Ureter (tissue), 1 donor: Measurements from ENCODE around the gene SUFU. TPM values are rescaled to one million over a fixed set of nuclear protein-coding genes. Genes with fewer than 3 reads are reported as not detected.

Experiments
- DNase-seq: peaks from one replicate; pipeline ENCODE4 v3.0.0-alpha.2; 2020; ENCODE audit warnings: low spot score
- total RNA-seq: library from RNA; stranded (reverse); gene quantifications from one replicate; pipeline ENCODE4 v1.2.4, GENCODE V29; 2023
- donor health status: DM: yes; HTN: yes; CAD: no.

SUFU gene
- total RNA-seq, 1 donor from 2014 or later = 25.5 TPM

DNA sequence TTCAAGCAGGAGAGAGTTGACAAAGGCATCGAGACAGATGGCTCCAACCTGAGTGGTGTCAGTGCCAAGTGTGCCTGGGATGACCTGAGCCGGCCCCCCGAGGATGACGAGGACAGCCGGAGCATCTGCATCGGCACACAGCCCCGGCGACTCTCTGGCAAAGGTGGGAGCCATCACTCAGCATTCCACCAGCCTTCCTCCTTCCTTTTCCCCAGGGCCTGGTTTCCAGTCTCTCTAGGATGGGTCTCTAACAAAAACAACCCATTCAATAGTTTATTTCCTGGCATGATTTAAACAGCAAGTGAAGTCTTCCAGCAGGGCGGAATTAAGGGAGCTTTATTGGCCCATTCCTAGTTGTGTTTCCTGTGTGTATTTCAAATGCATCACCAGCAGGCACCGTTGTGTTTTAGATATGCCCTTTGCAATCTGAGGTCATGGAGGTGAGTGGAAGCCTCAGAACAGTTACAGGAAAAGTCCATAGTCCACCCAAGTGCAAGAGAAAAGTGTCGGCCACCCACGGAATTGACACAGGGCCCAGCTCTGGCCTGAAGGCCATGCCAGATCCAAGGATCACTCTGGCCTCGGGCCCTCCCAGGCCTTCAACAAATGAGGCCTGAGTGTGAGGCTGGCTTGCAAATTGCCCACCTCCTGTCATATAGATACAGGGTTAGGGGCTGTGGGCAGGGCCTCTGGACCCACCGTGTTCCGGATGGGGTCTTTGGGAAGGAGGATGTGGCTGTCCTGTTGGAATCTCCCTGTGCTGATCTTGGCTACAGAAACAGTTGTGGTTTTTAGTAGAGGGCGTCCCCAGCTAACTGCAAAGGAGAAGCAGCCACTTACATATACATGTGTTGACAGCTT lies 93.6 kb downstream of the SUFU start:
- DNase-seq = no peak

DNA sequence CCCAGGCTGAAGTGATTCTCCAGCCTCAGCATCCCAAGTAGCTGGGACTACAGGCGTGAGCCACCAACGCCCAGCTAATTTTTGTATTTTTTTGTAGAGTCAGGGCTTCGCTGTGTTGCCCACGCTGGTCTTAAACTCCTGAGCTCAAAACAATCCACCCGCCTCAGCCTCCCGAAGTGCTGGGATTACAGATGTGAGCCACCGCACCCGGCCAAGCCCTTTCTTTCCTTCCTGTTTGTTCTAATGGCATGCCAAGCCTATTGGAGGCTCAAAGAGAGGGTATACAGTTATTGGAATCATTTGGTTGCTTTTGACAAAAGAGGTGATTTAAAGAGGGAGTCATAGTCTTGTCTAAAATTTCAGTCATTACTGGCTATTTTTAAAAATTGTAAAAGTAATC lies 94.5 kb downstream of the SUFU start:
- no peak for DNase-seq

DNA sequence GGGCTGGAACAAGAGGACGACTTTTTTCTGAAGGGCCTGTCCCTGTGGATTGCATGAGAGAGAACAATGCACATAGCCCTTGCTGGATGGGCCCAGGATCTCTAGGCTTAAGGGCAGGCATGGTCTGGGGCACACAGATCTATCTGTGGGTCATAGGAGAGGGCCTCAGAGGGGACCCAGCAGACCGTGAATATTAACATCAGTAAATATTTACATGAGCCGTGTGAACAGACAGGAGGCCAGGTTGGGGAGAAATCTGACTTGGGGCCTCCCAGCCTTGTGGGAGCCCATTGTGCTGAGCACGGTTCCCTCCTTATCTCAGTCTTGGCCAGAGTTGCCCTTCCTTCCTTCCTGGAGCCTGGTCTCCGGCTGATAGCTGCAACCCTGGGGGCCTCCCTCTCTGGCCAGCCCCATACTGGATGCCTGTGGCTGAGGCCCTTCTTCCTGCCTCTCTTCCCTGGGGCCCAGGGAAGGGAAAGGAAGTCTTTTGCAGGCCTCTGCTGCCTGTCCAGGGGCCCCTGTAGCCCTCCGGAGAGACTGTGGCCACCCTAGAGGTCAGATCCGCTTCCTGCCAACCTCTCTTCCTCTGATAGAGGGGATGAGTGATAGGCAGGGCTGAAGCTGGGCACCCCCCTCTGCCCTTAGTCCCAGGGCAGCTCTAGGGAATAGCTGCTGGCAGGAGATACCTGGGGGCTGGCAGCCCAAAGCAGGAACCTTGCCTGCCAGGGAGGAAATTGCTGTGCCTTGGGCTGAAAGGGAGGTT lies 96.0 kb downstream of the SUFU start:
- DNase-seq = no peak

DNA sequence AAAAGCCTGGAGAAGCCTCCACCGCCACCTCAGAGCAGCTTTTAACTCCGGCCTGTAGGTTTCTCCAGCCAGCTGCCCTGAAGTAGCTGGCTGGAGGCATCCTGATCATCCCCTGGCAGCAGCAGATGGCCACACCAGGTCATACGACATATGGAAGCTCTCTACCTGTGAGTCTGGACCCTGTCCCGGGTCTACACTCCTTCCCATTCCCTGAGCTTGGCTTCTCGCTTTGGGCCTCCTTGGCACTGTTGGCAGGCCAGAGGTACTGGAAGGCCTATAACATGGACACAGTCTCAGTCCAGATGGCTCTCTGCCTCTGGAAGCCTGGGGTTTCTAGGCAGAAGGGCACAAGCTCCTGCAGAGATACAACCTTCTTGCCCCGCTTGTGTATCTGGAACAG lies 97.0 kb downstream of the SUFU start:
- no peak for DNase-seq

DNA sequence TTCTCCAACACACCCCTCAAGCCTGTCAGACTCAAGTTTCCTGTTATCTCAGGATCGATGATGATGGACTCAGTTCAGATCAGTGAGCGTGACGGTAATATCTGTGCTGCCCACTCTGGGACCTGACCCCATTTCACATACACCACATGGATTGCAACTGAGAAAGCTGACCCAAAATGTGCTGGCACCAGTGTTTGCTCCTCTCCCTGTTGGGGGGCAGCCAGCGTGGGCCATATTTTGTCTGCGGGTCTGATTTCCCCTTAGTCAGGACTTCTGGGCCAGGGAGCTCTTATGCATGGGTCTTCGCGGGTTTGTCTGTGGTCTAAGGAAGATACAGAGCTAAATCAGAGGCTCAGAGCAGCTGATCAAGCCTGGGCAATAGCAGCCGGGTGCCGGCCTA lies 97.9 kb downstream of the SUFU start:
- no peak for DNase-seq

DNA sequence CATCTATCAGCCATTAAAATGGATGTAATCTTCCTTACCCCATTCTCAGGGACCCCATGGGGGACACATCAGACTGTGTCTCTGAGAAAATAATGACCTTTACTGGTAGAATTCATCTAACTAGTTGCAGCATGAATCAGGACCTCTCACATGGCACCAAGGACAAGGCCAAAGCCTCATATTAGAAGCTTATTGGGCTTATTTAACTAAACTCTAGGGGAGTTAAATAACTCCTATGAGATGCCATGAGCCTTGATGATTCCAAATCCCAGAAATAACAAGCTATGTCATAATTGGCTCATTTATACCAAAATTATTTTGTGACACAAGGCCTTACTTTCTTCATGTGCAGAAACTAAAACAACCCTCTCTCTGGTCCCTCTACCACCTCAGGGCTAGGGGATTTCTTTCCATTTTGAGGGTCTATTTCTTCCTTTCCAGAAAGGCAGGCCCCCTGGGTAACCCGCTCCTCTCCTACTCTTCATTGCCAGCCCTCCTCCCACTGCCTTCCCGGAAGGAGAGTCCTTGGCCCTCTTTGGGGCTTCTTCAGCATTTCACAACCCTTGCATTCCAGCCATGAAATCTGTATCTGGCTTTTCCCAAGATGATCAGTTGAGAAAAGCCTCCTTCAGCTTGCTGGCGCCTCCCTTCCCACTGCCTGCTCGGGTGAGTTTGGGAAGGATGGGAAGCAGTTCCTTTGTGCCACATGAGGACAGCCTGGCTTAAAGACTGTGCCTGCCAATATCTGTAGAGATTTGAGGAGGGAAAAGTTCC lies 98.7 kb downstream of the SUFU start:
- DNase-seq = no peak

DNA sequence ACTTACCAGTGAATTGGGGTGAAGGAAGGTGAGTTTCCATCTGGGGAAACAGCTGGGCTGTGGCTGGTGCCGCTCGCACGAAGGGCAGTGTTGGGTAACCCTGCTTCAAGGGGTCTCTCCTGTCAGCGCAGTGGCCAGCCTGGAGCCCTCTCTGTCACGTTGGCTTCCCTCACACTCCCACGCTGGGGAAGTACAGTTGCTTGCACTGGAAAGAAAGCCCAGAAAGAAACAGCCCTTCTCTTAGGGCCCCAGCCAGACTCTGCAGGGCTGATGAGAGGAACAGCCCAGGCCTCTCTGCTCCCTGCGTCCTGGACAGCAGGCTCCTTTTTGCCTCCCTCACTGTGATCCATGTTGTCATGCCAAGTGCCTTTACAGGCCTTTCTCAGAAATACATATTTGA lies 100.2 kb downstream of the SUFU start:
- no peak for DNase-seq

DNA sequence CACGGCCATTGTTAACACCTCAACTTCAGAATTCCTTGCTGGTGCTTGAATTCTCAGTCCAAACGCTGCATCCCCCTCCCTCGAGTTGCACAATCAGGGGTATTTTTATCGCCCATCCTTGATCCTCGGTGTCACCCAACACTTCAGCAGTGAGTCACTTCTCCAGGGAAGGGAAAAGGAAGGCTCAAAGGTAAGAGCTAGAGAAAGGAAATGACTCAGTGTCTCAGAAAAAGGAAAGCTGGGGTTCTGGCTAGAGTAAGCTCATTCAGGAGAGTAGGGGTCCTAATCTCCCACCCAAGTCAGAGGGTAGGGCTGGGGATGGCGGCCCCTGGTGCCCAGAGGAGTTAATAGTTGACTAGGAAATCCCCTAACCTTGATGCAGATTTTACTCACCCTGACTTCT lies 100.7 kb downstream of the SUFU start:
- no peak for DNase-seq

DNA sequence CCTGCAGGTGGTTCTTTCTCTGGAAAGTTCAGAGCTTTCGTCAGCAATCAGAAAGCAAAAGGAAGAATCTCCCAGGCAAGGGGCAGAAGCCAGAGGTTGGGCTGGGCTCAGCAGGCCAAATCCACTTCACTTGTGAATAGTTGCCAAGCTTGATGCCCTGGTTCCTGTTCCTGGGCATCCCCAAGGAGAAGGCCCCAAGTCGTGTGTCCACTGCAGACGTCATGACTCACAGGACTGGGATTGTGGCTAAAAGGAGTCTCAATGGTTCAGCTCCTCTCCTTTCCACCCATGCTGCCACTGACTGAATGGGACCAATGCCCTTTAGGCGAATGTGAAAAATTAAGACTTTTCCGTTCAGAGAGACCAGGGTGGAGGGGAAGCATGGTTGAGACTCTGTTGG lies 101.9 kb downstream of the SUFU start:
- DNase-seq = no peak

DNA sequence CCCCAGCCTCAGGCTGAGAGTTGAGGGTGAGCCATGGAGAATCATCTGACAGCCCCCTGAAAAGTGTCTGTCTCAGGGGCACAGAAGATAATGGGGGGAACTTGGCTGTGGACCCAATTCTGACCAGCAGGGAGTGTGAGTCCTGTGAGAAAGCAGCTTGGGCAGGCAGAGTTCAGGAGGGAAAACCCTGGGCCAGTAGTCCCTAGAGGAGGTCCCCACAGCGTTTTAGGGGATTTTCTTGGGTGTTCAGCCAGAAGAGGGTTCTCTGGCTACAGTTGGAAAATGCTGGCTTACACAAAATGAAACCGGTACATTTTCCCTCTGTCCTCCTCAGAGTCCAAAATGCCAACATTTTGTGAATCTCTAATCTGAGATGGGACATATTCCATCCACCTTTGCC lies 104.7 kb downstream of the SUFU start:
- DNase-seq = no peak

DNA sequence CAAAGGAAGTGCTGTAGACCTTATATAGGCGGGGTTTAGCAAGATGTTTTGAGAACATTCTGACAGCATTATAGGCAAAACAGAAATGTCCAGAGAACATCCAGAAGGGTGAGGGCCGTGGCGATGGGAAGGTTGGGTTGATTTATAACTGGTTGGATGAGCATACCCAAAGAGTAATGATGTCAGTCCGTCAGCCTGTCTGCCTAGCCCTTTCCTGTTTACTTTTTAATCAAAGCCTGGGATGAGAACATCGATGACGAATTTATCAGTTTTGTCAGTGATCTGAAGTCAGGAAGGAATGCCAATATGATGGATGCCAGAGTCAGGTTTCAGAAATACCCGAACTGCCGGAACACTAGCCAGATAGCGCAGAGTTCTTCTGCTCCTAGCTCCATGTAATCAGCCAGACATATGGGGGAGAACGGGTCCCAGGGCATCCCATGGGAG lies 106.7 kb downstream of the SUFU start:
- no peak for DNase-seq

DNA sequence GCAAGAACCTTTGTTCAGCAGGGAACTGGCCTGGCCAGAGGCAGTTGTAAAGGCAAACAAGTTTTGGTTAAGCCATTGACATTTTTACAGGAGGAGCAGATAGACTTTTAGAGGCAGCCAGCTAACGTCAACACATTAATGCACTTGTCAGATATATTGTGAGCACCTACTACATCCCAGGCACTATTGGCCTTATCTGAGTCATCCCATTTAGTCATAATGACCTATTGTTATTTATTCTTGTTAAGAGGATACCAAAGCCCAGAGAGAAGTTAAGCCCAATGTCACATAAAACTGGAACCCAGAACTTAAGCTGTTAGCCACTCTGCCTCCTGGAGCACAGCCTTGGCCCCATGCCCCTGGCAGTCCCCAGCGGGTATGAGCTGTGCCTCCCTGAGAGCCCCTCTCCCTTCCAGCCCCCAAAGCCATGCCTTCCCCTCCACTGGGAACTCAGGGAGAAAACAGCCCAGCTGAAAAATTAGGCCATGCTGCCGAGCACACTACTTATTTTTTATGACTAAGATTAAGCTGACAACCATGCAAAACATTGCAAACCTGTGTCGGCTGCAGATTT lies 107.8 kb downstream of the SUFU start:
- DNase-seq = no peak

DNA sequence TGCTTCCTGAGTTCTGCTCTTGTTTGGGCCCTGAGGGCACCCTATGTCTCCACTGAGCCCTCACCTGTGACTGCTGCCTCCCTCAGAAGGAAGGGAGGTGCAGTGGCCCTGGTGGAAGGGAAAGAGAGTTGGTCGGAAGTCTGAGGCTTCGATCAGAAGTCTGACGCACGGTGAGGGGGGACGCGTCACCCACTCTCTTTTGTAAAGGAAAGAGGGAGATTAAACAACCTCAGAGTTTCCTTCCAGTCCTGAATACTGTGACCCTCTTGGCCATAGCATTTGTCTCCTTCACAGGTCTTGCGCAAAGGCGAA lies 109.1 kb downstream of the SUFU start:
- DNase-seq = no peak

DNA sequence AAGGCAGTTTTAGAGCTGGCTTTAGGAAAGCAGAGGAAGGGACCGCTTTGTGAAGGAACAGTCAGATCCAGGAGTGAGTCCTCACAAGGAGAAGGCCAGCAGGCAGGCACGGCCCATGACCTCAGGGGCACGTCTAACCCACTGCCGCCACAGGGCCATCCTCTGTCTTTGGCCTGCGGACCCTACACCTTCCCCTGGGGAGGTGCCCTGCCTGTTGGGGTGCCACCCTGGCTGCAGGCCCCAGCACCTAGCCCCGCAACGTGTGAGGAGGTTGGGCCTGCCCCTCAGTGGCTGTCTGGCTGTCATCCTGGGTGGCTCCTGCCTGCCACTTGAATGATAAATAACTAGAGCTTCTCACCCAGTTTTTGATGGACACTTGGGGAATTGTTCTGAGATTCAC lies 109.5 kb downstream of the SUFU start:
- no peak for DNase-seq

DNA sequence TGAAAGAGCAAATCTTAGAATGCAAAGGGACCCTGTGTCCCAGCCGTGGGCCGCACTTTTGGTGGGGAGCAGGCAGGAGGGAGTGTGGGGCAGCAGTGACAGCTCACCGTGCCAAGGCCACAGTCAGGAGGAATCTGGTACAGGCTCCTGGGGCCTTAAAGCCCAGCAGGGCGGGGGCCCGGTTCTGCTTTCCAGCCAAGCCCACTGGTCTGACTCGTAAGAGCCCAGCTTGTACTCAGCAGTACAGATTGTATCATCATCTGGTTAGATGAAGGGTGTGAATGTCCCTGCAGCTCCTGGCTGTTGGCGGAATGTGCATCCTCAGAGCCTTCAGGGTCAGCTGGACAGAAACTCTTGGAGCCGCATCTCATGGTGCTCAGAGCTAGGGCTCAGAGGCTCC lies 110.0 kb downstream of the SUFU start:
- no peak for DNase-seq

DNA sequence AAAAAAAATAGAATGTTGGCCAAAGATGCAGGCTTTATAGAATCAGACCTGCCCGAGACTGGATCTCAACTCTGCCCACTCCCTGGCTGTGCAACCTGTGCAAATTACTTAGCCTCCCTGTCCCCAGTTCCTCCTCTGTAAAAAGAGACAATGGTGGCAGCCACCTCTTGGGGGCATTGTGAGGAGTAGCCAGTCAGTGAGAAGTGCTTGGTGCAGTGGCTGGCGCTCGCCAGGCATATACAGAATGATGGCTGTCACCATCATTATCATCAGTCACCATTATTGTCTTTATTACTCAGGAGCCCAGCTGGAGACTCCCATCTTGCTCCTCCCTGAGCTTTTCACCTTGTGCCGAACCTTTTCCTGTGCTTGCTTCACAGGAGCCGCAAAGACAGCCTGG lies 111.1 kb downstream of the SUFU start:
- no peak for DNase-seq

DNA sequence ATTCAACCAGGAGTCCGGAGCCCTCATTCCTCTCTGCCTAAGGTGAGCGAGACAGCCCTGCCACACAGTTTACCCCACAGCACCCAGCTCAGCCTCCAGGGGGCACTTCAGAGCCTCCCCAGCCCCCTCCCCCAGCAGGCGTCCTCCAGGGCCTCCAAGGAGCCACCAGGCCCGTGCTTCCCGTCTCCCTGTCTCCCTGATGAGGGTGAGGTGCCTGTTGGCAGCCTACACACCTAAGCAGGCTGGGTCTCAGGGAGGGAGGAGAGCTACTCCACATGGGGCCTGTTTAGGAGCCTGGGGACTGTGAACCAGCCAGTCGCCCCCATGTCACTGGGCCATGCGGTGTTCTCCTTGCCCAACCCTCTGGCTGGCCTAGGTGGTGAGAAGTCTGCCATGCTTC lies 111.6 kb downstream of the SUFU start:
- DNase-seq = no peak

DNA sequence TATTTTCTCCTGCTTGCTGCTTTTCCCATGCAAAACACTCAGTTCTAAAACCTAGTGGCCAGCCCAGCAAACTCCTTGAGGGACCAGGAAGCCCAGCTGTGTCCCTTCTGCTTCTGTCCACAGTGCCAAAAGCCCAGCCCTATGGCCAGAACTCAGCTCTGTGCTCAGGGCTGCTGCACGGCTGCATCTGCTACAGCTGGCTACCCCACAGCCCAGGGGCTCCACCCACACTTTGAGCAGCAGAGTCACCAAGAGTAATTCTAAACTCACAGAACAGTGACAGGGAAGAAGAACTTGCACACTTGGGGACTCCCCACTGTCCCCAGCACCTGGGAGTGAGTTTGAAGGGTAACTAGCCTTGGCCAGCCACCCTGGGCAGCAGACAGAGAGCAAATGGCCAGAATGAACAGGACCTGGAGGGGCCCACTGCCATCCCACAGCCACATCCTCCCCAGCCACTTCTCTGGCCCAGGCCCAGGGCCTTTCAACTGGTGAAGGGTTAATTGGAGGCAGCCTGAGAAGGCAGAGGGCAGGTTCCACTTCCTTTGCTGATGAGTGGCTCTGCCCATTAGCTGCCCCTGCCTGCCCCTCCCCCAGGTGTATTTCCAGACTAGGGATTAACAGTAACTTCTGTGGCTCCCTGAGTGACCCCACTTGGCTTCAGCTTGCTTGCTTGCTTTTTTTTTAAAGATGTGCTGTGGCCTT lies 112.4 kb downstream of the SUFU start:
- DNase-seq = no peak

DNA sequence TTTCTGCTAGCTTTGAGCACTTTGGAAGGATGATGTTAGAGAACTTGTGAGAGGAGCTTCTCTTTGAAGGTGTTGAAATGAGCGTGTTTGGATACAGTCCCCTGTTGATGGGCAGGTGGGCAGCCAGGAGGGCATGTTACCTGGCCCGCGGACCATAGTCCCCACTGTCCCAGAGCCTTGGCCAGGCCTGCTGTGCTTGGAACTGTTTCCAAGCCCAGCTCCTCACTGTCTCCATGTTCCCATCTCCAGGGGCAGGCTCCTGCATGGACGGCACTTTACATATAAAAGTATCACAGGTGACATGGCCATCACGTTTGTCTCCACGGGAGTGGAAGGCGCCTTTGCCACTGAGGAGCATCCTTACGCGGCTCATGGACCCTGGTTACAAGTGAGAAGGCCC lies 113.3 kb downstream of the SUFU start:
- DNase-seq = no peak

DNA sequence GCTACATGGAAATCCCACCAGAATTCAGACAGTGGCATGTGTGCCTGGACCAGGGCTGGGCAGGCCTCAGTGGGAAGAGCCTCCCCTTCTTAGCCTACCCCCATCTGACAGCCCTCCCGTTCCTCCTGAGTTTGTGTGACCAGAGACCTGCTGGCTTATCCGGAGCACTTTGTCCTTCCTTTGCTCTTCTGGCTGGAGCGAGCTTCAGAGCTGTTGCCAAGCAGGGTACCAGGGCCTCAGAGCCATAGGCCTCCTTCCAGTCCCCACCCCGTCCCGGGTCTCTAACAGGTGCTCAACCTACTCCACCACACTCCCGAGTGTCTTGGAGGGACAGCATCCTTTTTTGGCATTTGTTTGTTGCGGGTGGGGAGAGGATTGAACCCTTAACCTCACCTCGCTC lies 114.0 kb downstream of the SUFU start:
- no peak for DNase-seq

DNA sequence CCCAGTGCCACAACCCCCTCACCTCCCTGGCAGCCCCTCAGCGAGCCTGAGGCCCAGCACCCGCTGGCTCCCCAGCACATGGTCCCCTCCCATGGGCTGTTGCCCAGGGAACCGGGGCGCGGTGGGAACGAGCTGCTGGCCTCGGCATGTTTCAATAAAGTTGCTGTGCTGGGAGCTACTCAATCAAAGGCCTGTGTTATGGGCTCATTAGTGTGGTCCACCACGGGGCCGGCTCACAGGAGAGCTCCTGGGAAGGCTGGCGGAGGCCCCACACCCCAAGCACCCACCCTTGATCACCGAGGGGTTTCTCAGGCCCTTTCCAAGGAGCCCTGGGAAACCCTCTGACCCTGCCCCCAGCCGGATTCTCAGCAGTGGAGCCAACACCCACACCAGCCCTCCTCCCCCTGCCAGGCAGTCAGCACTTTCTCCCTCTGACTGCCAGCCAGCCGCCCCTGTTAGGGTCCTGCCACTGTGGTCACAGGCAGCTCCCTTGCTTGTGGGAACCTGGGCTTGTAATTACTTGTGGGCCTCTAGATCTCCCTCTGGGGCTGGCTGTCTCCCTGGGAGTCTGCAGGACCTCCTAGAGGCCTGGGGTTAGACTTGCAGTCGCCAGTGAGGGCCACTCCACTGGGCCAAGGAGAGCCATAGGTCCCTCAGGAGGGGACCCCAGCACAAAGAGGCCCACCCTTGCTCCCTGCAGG lies 115.7 kb downstream of the SUFU start:
- DNase-seq = no peak
